ENCODE measurements around the gene GSTP1. TPM values are rescaled to one million over a fixed set of nuclear protein-coding genes. Genes with fewer than 3 reads are reported as not detected.

GSTP1 gene
- total and polyA plus RNA-seq, 4 donors = 371 to 782 (median 495) TPM

DNA sequence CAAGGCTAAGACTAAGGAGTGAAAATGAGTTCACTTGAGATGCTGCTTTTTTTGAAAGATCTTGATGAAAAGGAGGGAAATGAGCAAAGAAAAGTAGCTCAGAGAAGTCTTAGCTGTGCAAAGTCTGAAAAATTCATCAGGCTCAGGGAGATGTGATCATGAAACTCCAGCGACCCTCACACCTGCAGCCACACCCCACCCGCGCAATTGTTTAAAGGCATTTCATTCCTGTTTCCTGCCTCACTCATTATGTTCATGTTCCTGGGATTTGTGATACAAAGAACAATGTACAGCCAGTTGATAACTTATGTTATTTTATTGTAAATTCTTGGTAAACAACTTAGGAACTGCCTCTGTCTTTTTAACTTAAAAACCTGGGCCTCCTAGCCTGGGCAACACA lies 8.7 kb upstream of the GSTP1 start:
- DNase-seq (no peak), ATAC-seq (ENCODE audit: low FRiP score) (no peak)
- Histone ChIP-seq H3K4me3 (ENCODE audit: low read length in 2 of 2) (no peak overlapping the region), H3K36me3 (ENCODE audit: control insufficient read depth in 1 of 2, insufficient read depth in 2 of 2, low read length in 1 of 2) (no peaks in the 10 kb centered on the region), H3K27ac (ENCODE audit: low read depth in 1 of 2, low read length in 2 of 2) (no peak overlapping the region), H3K27me3 (ENCODE audit: control insufficient read depth in 1 of 2, insufficient read depth in 2 of 2, low read length in 1 of 2) (no peaks in the 10 kb centered on the region), H3K9me3 (ENCODE audit: control insufficient read depth, low read length) (no peaks in the 10 kb centered on the region), H3K4me1 (ENCODE audit: control insufficient read depth in 1 of 2, insufficient read depth in 2 of 2, low read length in 2 of 2) (no peaks in the 10 kb centered on the region)
- 62 to 71% methylated on average over 3 of the region's 3 CpGs for WGBS, 2 donors
- intact Hi-C loops (cut with DNase I) = loop anchor here in 1 of 2 donors (5.0 kb wide), 1 partner anchor 87 kb away; no protein-coding TSS in a partner anchor

- intact Hi-C loops (cut with DNase I) = loop anchor here in 1 of 2 donors (5.0 kb wide), 1 partner anchor 85 kb away; no protein-coding TSS in a partner anchor
- Histone ChIP-seq H3K4me3 (ENCODE audit: low read length in 2 of 2) (no peak overlapping the region), H3K4me1 (ENCODE audit: control insufficient read depth in 1 of 2, insufficient read depth in 2 of 2, low read length in 2 of 2) (no peaks in the 10 kb centered on the region), H3K27me3 (ENCODE audit: control insufficient read depth in 1 of 2, insufficient read depth in 2 of 2, low read length in 1 of 2) (no peaks in the 10 kb centered on the region), H3K9me3 (ENCODE audit: control insufficient read depth, low read length) (no peaks in the 10 kb centered on the region), H3K27ac (ENCODE audit: low read depth in 1 of 2, low read length in 2 of 2) (no peak overlapping the region), H3K36me3 (ENCODE audit: control insufficient read depth in 1 of 2, insufficient read depth in 2 of 2, low read length in 1 of 2) (no peaks in the 10 kb centered on the region)
- 35 to 47% methylated on average over 14 of the region's 14 CpGs for WGBS, 2 donors
- DNase-seq (no peak), ATAC-seq (ENCODE audit: low FRiP score) (peak; percentile 19)
These were observed 6.7 kb upstream of the GSTP1 start for GRCh38 chr11:67576735-67577475.

GRCh38 chr11:67577951-67578350 lies 5.7 kb upstream of the GSTP1 start:
- no peak overlapping the region for H3K27ac ChIP-seq (ENCODE audit: low read depth in 1 of 2, low read length in 2 of 2)
- H3K4me3 ChIP-seq (ENCODE audit: low read length in 2 of 2) = no peak overlapping the region
- H3K36me3 ChIP-seq (ENCODE audit: control insufficient read depth in 1 of 2, insufficient read depth in 2 of 2, low read length in 1 of 2) = no peaks in the 10 kb centered on the region
- H3K27me3 ChIP-seq (ENCODE audit: control insufficient read depth in 1 of 2, insufficient read depth in 2 of 2, low read length in 1 of 2) = no peaks in the 10 kb centered on the region
- 29 to 41% methylated on average over 6 of the region's 6 CpGs for WGBS, 2 donors
- intact Hi-C loops (cut with DNase I) = loop anchor here in 1 of 2 donors (5.0 kb wide), 1 partner anchor 84 kb away; no protein-coding TSS in a partner anchor
- no peaks in the 10 kb centered on the region for H3K4me1 ChIP-seq (ENCODE audit: control insufficient read depth in 1 of 2, insufficient read depth in 2 of 2, low read length in 2 of 2)
- DNase-seq = no peak
- no peak for ATAC-seq (ENCODE audit: low FRiP score)
- H3K9me3 ChIP-seq (ENCODE audit: control insufficient read depth, low read length) = no peaks in the 10 kb centered on the region

- Histone ChIP-seq H3K4me1 (ENCODE audit: control insufficient read depth in 1 of 2, insufficient read depth in 2 of 2, low read length in 2 of 2) (no peaks in the 10 kb centered on the region), H3K4me3 (ENCODE audit: low read length in 2 of 2) (no peak overlapping the region), H3K27me3 (ENCODE audit: control insufficient read depth in 1 of 2, insufficient read depth in 2 of 2, low read length in 1 of 2) (no peaks in the 10 kb centered on the region), H3K27ac (ENCODE audit: low read depth in 1 of 2, low read length in 2 of 2) (no peak overlapping the region), H3K9me3 (ENCODE audit: control insufficient read depth, low read length) (no peaks in the 10 kb centered on the region), H3K36me3 (ENCODE audit: control insufficient read depth in 1 of 2, insufficient read depth in 2 of 2, low read length in 1 of 2) (peaks cover 0 to 5% of the 10 kb centered on the region in 2 donors)
- intact Hi-C loops (cut with DNase I) = loop anchor here in 1 of 2 donors (5.0 kb wide), 3 partner anchors 74 to 179 kb away; partner anchors contain the start of genes CDK2AP2, PITPNM1, PPP1CA and TBC1D10C
- ATAC-seq (ENCODE audit: low FRiP score) (no peak), DNase-seq (no peak)
- 74 to 80% methylated on average over 11 of the region's 11 CpGs for WGBS, 2 donors
These were observed 2.1 kb upstream of the GSTP1 start for GRCh38 chr11:67581469-67581868.

- H3K4me1 ChIP-seq (ENCODE audit: control insufficient read depth in 1 of 2, insufficient read depth in 2 of 2, low read length in 2 of 2) = no peaks in the 10 kb centered on the region
- no peak for ATAC-seq (ENCODE audit: low FRiP score)
- DNase-seq = no peak
- H3K9me3 ChIP-seq (ENCODE audit: control insufficient read depth, low read length) = no peaks in the 10 kb centered on the region
- H3K27me3 ChIP-seq (ENCODE audit: control insufficient read depth in 1 of 2, insufficient read depth in 2 of 2, low read length in 1 of 2) = no peaks in the 10 kb centered on the region
- 89 to 91% methylated on average over 4 of the region's 4 CpGs for WGBS, 2 donors
- H3K27ac ChIP-seq (ENCODE audit: low read depth in 1 of 2, low read length in 2 of 2) = no peak overlapping the region
- no peak overlapping the region for H3K4me3 ChIP-seq (ENCODE audit: low read length in 2 of 2)
- peaks cover 0 to 5% of the 10 kb centered on the region in 2 donors for H3K36me3 ChIP-seq (ENCODE audit: control insufficient read depth in 1 of 2, insufficient read depth in 2 of 2, low read length in 1 of 2)
- intact Hi-C loops (cut with DNase I) = loop anchor here in 1 of 2 donors (5.0 kb wide), 3 partner anchors 75 to 180 kb away; partner anchors contain the start of genes CDK2AP2, PITPNM1, PPP1CA and TBC1D10C
These were observed 1.6 kb upstream of the GSTP1 start for GRCh38 chr11:67582011-67582410.

DNA sequence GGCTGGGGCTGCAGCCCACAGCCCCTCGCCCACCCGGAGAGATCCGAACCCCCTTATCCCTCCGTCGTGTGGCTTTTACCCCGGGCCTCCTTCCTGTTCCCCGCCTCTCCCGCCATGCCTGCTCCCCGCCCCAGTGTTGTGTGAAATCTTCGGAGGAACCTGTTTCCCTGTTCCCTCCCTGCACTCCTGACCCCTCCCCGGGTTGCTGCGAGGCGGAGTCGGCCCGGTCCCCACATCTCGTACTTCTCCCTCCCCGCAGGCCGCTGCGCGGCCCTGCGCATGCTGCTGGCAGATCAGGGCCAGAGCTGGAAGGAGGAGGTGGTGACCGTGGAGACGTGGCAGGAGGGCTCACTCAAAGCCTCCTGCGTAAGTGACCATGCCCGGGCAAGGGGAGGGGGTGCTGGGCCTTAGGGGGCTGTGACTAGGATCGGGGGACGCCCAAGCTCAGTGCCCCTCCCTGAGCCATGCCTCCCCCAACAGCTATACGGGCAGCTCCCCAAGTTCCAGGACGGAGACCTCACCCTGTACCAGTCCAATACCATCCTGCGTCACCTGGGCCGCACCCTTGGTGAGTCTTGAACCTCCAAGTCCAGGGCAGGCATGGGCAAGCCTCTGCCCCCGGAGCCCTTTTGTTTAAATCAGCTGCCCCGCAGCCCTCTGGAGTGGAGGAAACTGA lies 731 bp downstream of the GSTP1 start:
- Histone ChIP-seq H3K9me3 (ENCODE audit: control insufficient read depth, low read length) (no peaks in the 10 kb centered on the region), H3K27ac (ENCODE audit: low read depth in 1 of 2, low read length in 2 of 2) (peak overlapping the region; percentile 80 to 95), H3K27me3 (ENCODE audit: control insufficient read depth in 1 of 2, insufficient read depth in 2 of 2, low read length in 1 of 2) (no peaks in the 10 kb centered on the region), H3K4me1 (ENCODE audit: control insufficient read depth in 1 of 2, insufficient read depth in 2 of 2, low read length in 2 of 2) (no peaks in the 10 kb centered on the region), H3K4me3 (ENCODE audit: low read length in 2 of 2) (peak overlapping the region; percentile 58 to 69), H3K36me3 (ENCODE audit: control insufficient read depth in 1 of 2, insufficient read depth in 2 of 2, low read length in 1 of 2) (peaks cover 0 to 5% of the 10 kb centered on the region in 2 donors)
- DNase-seq (peak; percentile 90), ATAC-seq (ENCODE audit: low FRiP score) (peak; percentile 77)
- intact Hi-C loops (cut with DNase I) = loop anchor here in 1 of 2 donors (5.0 kb wide), 3 partner anchors 73 to 182 kb away; partner anchors contain the start of genes CDK2AP2, PITPNM1, PPP1CA and TBC1D10C
- 6 to 7% methylated on average over 29 to 33 of the region's 33 CpGs for WGBS, 2 donors

DNA sequence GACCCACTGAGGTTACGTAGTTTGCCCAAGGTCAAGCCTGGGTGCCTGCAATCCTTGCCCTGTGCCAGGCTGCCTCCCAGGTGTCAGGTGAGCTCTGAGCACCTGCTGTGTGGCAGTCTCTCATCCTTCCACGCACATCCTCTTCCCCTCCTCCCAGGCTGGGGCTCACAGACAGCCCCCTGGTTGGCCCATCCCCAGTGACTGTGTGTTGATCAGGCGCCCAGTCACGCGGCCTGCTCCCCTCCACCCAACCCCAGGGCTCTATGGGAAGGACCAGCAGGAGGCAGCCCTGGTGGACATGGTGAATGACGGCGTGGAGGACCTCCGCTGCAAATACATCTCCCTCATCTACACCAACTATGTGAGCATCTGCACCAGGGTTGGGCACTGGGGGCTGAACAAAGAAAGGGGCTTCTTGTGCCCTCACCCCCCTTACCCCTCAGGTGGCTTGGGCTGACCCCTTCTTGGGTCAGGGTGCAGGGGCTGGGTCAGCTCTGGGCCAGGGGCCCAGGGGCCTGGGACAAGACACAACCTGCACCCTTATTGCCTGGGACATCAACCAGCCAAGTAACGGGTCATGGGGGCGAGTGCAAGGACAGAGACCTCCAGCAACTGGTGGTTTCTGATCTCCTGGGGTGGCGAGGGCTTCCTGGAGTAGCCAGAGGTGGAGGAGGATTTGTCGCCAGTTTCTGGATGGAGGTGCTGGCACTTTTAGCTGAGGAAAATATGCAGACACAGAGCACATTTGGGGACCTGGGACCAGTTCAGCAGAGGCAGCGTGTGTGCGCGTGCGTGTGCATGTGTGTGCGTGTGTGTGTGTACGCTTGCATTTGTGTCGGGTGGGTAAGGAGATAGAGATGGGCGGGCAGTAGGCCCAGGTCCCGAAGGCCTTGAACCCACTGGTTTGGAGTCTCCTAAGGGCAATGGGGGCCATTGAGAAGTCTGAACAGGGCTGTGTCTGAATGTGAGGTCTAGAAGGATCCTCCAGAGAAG lies 1.6 kb downstream of the GSTP1 start:
- DNase-seq (no peak), ATAC-seq (ENCODE audit: low FRiP score) (no peak)
- Histone ChIP-seq H3K27me3 (ENCODE audit: control insufficient read depth in 1 of 2, insufficient read depth in 2 of 2, low read length in 1 of 2) (no peaks in the 10 kb centered on the region), H3K4me3 (ENCODE audit: low read length in 2 of 2) (peak overlapping the region in 1 of 2 donors; percentile 69), H3K4me1 (ENCODE audit: control insufficient read depth in 1 of 2, insufficient read depth in 2 of 2, low read length in 2 of 2) (no peaks in the 10 kb centered on the region), H3K27ac (ENCODE audit: low read depth in 1 of 2, low read length in 2 of 2) (peak overlapping the region; percentile 80 to 95), H3K36me3 (ENCODE audit: control insufficient read depth in 1 of 2, insufficient read depth in 2 of 2, low read length in 1 of 2) (peaks cover 0 to 5% of the 10 kb centered on the region in 2 donors), H3K9me3 (ENCODE audit: control insufficient read depth, low read length) (no peaks in the 10 kb centered on the region)
- intact Hi-C loops (cut with DNase I) = loop anchor here in 1 of 2 donors (5.0 kb wide), 3 partner anchors 72 to 183 kb away; partner anchors contain the start of genes CDK2AP2, PITPNM1, PPP1CA and TBC1D10C
- 72 to 75% methylated on average over 21 of the region's 21 CpGs for WGBS, 2 donors

DNA sequence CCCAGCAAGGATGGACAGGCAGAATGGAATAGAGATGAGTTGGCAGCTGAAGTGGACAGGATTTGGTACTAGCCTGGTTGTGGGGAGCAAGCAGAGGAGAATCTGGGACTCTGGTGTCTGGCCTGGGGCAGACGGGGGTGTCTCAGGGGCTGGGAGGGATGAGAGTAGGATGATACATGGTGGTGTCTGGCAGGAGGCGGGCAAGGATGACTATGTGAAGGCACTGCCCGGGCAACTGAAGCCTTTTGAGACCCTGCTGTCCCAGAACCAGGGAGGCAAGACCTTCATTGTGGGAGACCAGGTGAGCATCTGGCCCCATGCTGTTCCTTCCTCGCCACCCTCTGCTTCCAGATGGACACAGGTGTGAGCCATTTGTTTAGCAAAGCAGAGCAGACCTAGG lies 2.3 kb downstream of the GSTP1 start:
- H3K27ac ChIP-seq (ENCODE audit: low read depth in 1 of 2, low read length in 2 of 2) = no peak overlapping the region
- no peak for ATAC-seq (ENCODE audit: low FRiP score)

More for the DNA sequence above, 2.3 kb downstream of the GSTP1 start:
- no peak overlapping the region for H3K4me3 ChIP-seq (ENCODE audit: low read length in 2 of 2)
- intact Hi-C loops (cut with DNase I) = no loop called here
- no peaks in the 10 kb centered on the region for H3K27me3 ChIP-seq (ENCODE audit: control insufficient read depth in 1 of 2, insufficient read depth in 2 of 2, low read length in 1 of 2)
- no peak for DNase-seq
- 88 to 95% methylated on average over 4 of the region's 4 CpGs for WGBS, 2 donors
- peaks cover 0 to 5% of the 10 kb centered on the region in 2 donors for H3K36me3 ChIP-seq (ENCODE audit: control insufficient read depth in 1 of 2, insufficient read depth in 2 of 2, low read length in 1 of 2)
- no peaks in the 10 kb centered on the region for H3K4me1 ChIP-seq (ENCODE audit: control insufficient read depth in 1 of 2, insufficient read depth in 2 of 2, low read length in 2 of 2)
- H3K9me3 ChIP-seq (ENCODE audit: control insufficient read depth, low read length) = no peaks in the 10 kb centered on the region
